H1 (cell line): ENCODE measurements around the gene BBS7. TPM values are rescaled to one million over a fixed set of nuclear protein-coding genes. Genes with fewer than 3 reads are reported as not detected.

Experiments
- CTCF ChIA-PET: fragments of 300-600 bp; sonication (Branson Sonifier 250); formaldehyde crosslinking; loops from one replicate; lab custom pipeline; 2021; ENCODE audit not compliant: partially characterized antibody; lab: Charles Lee
- POLR2A ChIA-PET: fragments of 300-600 bp; sonication (Branson Sonifier 250); formaldehyde crosslinking; loops from one replicate; lab custom pipeline; 2021; ENCODE audit warnings: inconsistent platforms; ENCODE audit not compliant: partially characterized antibody; lab: Charles Lee
- DNase-seq, 2 experiments: peaks; one replicate each; pipeline versions ENCODE4 v3.0.0 to v3.0.0-alpha.2; 2010 to 2022; ENCODE audit warnings: low spot score in 2 of 2, low read depth in 1 of 2, mixed read lengths in 1 of 2
- FAIRE-seq: peaks from 2 replicates; lab custom pipeline; 2011; peaks lifted over from hg19 to GRCh38; lab: Jason Lieb, UNC
- H2AFZ ChIP-seq: 2 replicates; pipeline ENCODE4 v1.8.1; 2012; ENCODE audit warnings: low read length, inconsistent platforms
- H2AK5ac ChIP-seq: 2 replicates; pipeline ENCODE4 v1.6.1; 2013; ENCODE audit warnings: low read depth, low read length
- H2BK120ac ChIP-seq: replicated peaks from 2 replicates; pipeline ENCODE3; 2013; ENCODE audit warnings: low read depth, low read length, inconsistent platforms
- H2BK12ac ChIP-seq: 2 replicates; pipeline ENCODE4 v1.6.1; 2013; ENCODE audit warnings: low read depth, low read length
- H2BK15ac ChIP-seq: 2 replicates; pipeline ENCODE4 v1.6.1; 2013; ENCODE audit warnings: low read length
- H2BK20ac ChIP-seq: 2 replicates; pipeline ENCODE4 v1.6.1; 2013; ENCODE audit warnings: low read length
- H2BK5ac ChIP-seq: 2 replicates; pipeline ENCODE4 v1.6.1; 2013; ENCODE audit warnings: low read depth, low read length
- H3K14ac ChIP-seq: 2 replicates; pipeline ENCODE4 v1.6.1; 2013; ENCODE audit warnings: inconsistent platforms; ENCODE audit not compliant: insufficient read length
- H3K18ac ChIP-seq: 2 replicates; pipeline ENCODE4 v1.6.1; 2013; ENCODE audit warnings: low read length; ENCODE audit errors: extremely low read depth
- H3K23ac ChIP-seq: 2 replicates; pipeline ENCODE4 v1.6.1; 2013; ENCODE audit warnings: inconsistent platforms; ENCODE audit not compliant: insufficient read length
- H3K23me2 ChIP-seq: 2 replicates; pipeline ENCODE4 v1.6.1; 2013; ENCODE audit warnings: low read depth, low read length
- H3K27ac ChIP-seq: 2 replicates; pipeline ENCODE4 v1.6.1; 2011; ENCODE audit warnings: low read depth, low read length, inconsistent platforms
- H3K27me3 ChIP-seq, 4 experiments: replicated peaks in 1 of 4; 1 replicate in 1 of 4; 2 replicates in 3 of 4; pipeline versions ENCODE4 v1.6.1 to v1.8.1; 2011 to 2013; ENCODE audit warnings: low read length in 3 of 4, mild to moderate bottlenecking in 3 of 4, inconsistent platforms in 2 of 4, mixed read lengths in 2 of 4, moderate library complexity in 1 of 4; ENCODE audit not compliant: control insufficient read depth in 3 of 4, insufficient read depth in 3 of 4; ENCODE audit errors: extremely low read depth in 1 of 4
- H3K36me3 ChIP-seq, 4 experiments: 2 replicates each; pipeline versions ENCODE4 v1.6.1 to v1.8.1; 2011 to 2013; ENCODE audit warnings: mild to moderate bottlenecking in 4 of 4, low read length in 3 of 4, moderate library complexity in 2 of 4, control low read depth in 1 of 4, inconsistent platforms in 1 of 4; ENCODE audit not compliant: insufficient read depth in 4 of 4, control insufficient read depth in 2 of 4
- H3K4ac ChIP-seq: replicated peaks from 2 replicates; pipeline ENCODE3; 2013; ENCODE audit warnings: low read length, low read depth, mixed read lengths, inconsistent platforms; ENCODE audit not compliant: insufficient read length
- H3K4me1 ChIP-seq, 4 experiments: replicated peaks in 1 of 4; 1 replicate in 1 of 4; 2 replicates in 3 of 4; pipeline versions ENCODE4 v1.6.1 to v1.8.1; 2011 to 2013; ENCODE audit warnings: low read length in 3 of 4, inconsistent platforms in 2 of 4, mixed read lengths in 1 of 4; ENCODE audit not compliant: insufficient read depth in 4 of 4, control insufficient read depth in 3 of 4
- H3K4me2 ChIP-seq, 2 experiments: 2 replicates each; pipeline versions ENCODE4 v1.6.1 to v1.8.1; 2011 to 2013; ENCODE audit warnings: low read depth in 2 of 2, low read length in 2 of 2, control low read depth in 1 of 2, inconsistent platforms in 1 of 2, mild to moderate bottlenecking in 1 of 2; ENCODE audit not compliant: insufficient read depth in 1 of 2
- H3K4me3 ChIP-seq, 4 experiments: fragments of 200-600, 300-600 bp in 1 of 4; sonication (generic), shearing (Covaris generic), sonication (Bioruptor Twin) in 1 of 4; 2 replicates each; pipeline versions ENCODE4 v1.5.1 to v1.8.1; 2011 to 2016; ENCODE audit warnings: low read length in 4 of 4, low read depth in 3 of 4, control low read depth in 2 of 4, inconsistent platforms in 2 of 4, mild to moderate bottlenecking in 2 of 4, mixed read lengths in 1 of 4, moderate library complexity in 1 of 4; ENCODE audit not compliant: insufficient read depth in 2 of 4; ENCODE audit errors: extremely low read depth in 1 of 4
- H3K56ac ChIP-seq: replicated peaks from 2 replicates; pipeline ENCODE3; 2013; ENCODE audit warnings: low read depth, mild to moderate bottlenecking, mixed read lengths, low read length, inconsistent platforms; ENCODE audit not compliant: insufficient read length
- H3K79me1 ChIP-seq: 2 replicates; pipeline ENCODE4 v1.6.1; 2013; ENCODE audit warnings: low read depth, low read length, control low read depth
- H3K79me2 ChIP-seq, 2 experiments: 2 replicates each; pipeline versions ENCODE4 v1.6.1 to v1.8.1; 2012 to 2013; ENCODE audit warnings: low read length in 2 of 2, mild to moderate bottlenecking in 2 of 2, inconsistent platforms in 1 of 2; ENCODE audit not compliant: insufficient read depth in 2 of 2, control insufficient read depth in 1 of 2
- H3K9ac ChIP-seq, 4 experiments: replicated peaks in 1 of 4; 1 replicate in 1 of 4; 2 replicates in 3 of 4; pipeline versions ENCODE4 v1.6.1 to v1.8.1; 2011 to 2013; ENCODE audit warnings: low read depth in 3 of 4, low read length in 3 of 4, control low read depth in 2 of 4, mild to moderate bottlenecking in 2 of 4, moderate library complexity in 2 of 4, inconsistent platforms in 1 of 4; ENCODE audit errors: extremely low read depth in 1 of 4
- H3K9me3 ChIP-seq, 2 experiments: 2 replicates each; pipeline versions ENCODE4 v1.6.1 to v1.8.1; 2012 to 2013; ENCODE audit warnings: mild to moderate bottlenecking in 2 of 2, moderate library complexity in 2 of 2, control low read depth in 1 of 2, inconsistent platforms in 1 of 2, low read depth in 1 of 2, low read length in 1 of 2, mixed read lengths in 1 of 2; ENCODE audit not compliant: insufficient read depth in 2 of 2
- H4K20me1 ChIP-seq, 2 experiments: replicated peaks in 1 of 2; 2 replicates each; pipeline versions ENCODE3 to v1.8.1; 2011 to 2013; ENCODE audit warnings: inconsistent platforms in 2 of 2, low read length in 2 of 2, mild to moderate bottlenecking in 1 of 2; ENCODE audit not compliant: insufficient read depth in 2 of 2, control insufficient read depth in 1 of 2
- H4K5ac ChIP-seq: 2 replicates; pipeline ENCODE4 v1.6.1; 2013; ENCODE audit warnings: low read length, low read depth, mixed read lengths, inconsistent platforms; ENCODE audit not compliant: insufficient read length
- H4K8ac ChIP-seq: 2 replicates; pipeline ENCODE4 v1.8.0; 2013; ENCODE audit warnings: mild to moderate bottlenecking, moderate library complexity, low read length, inconsistent platforms; ENCODE audit not compliant: insufficient read depth; ENCODE audit errors: extremely low read depth
- H4K91ac ChIP-seq: replicated peaks from 2 replicates; pipeline ENCODE3; 2013; ENCODE audit warnings: low read length, mixed read lengths, inconsistent platforms; ENCODE audit not compliant: insufficient read length
- BCL11A ChIP-seq, 2 experiments: IDR thresholded peaks; one replicate each; pipeline ENCODE4 v1.6.1; 2011; ENCODE audit warnings: low read depth in 2 of 2, low read length in 2 of 2, mild to moderate bottlenecking in 2 of 2
- CBX8 ChIP-seq: fragments of 300-800, 300-1000 bp; sonication (generic); IDR thresholded peaks from 2 replicates; pipeline ENCODE4 v1.7.1; 2016; ENCODE audit warnings: low read depth, low read length, borderline replicate concordance
- CHD2 ChIP-seq: IDR thresholded peaks from 2 replicates; pipeline ENCODE4 v1.6.1; 2012; ENCODE audit warnings: low read length, improper control_type of control experiment
- EP300 ChIP-seq, 2 experiments: IDR thresholded peaks; 1 replicate in 1 of 2; 2 replicates in 1 of 2; pipeline ENCODE4 v1.6.1; 2011 to 2012; ENCODE audit warnings: low read depth in 2 of 2, low read length in 2 of 2, mild to moderate bottlenecking in 2 of 2, borderline replicate concordance in 1 of 2, inconsistent platforms in 1 of 2, moderate library complexity in 1 of 2
- EZH2 ChIP-seq: fragments of 200-600 bp; sonication (generic); IDR thresholded peaks from 2 replicates; pipeline ENCODE4 v1.7.1; 2012; ENCODE audit warnings: low read depth, mild to moderate bottlenecking, moderate library complexity, low read length, inconsistent platforms; ENCODE audit not compliant: severe bottlenecking
- JUN ChIP-seq: IDR thresholded peaks from 2 replicates; pipeline ENCODE4 v1.6.1; 2011; ENCODE audit warnings: low read depth, mild to moderate bottlenecking, improper control_type of control experiment, low read length
- KDM4A ChIP-seq: IDR thresholded peaks from one replicate; pipeline ENCODE4 v1.7.1; 2012; ENCODE audit warnings: low read depth, mild to moderate bottlenecking, moderate library complexity, low read length, inconsistent platforms; ENCODE audit not compliant: severe bottlenecking
- MAX ChIP-seq: IDR thresholded peaks from 2 replicates; pipeline ENCODE4 v1.6.1; 2012; ENCODE audit warnings: inconsistent platforms
- RAD21 ChIP-seq, 2 experiments: IDR thresholded peaks in 1 of 2; conservative IDR thresholded peaks in 1 of 2; 2 replicates each; pipeline ENCODE4 v1.6.1; 2011; ENCODE audit warnings: low read depth in 2 of 2, low read length in 2 of 2, improper control_type of control experiment in 1 of 2, inconsistent platforms in 1 of 2, mild to moderate bottlenecking in 1 of 2, moderate library complexity in 1 of 2
- SIRT6 ChIP-seq: IDR thresholded peaks from one replicate; pipeline ENCODE4 v1.7.1; 2012; ENCODE audit warnings: low read length, inconsistent platforms
- SP1 ChIP-seq: IDR thresholded peaks from 2 replicates; pipeline ENCODE4 v1.6.1; 2011; ENCODE audit warnings: low read depth, low read length
- SP2 ChIP-seq: IDR thresholded peaks from 2 replicates; pipeline ENCODE4 v1.6.1; 2012; ENCODE audit warnings: mild to moderate bottlenecking, low read length, inconsistent platforms
- YY1 ChIP-seq: IDR thresholded peaks from 2 replicates; pipeline ENCODE4 v1.6.1; 2011; ENCODE audit warnings: low read depth, mild to moderate bottlenecking, low read length
- ZNF274 ChIP-seq: IDR thresholded peaks from 2 replicates; pipeline ENCODE4 v1.7.0; 2012; ENCODE audit warnings: low read length, borderline replicate concordance; ENCODE audit errors: extremely low read depth
- WGBS, 2 experiments: shearing (Covaris generic) in 1 of 2; methylation state at CpG; one replicate each; pipeline versions ENCODE4 v1.1.6 to v1.1.7; 2013 to 2015; ENCODE audit warnings: low lambda C conversion rate in 2 of 2, mixed read lengths in 2 of 2, inconsistent platforms in 1 of 2, low coverage in 1 of 2, missing lambda C conversion rate in 1 of 2; ENCODE audit not compliant: insufficient replicate concordance in 2 of 2, insufficient coverage in 1 of 2, insufficient read length in 1 of 2; ENCODE audit errors: extremely low coverage in 1 of 2, missing lambda C conversion rate in 1 of 2; 5-methylcytosine and 5-hydroxymethylcytosine counted together
- polyA plus RNA-seq, 7 experiments: library from polyadenylated mRNA; depleted of rRNA in 3 of 7; stranded (reverse) in 5 of 7; unstranded in 2 of 7; fragments of >200 nt in 5 of 7; fragments of 200-250 nt in 2 of 7; gene quantifications; 1 replicate in 5 of 7; 2 replicates in 1 of 7; 4 replicates in 1 of 7; pipeline versions ENCODE4 v1.2.1 to v1.2.3, GENCODE V29; 2011 to 2013; ENCODE audit warnings: missing spikeins in 2 of 7, mixed read lengths in 2 of 7
- total RNA-seq: library from RNA; stranded (reverse); fragmentation: NEBNext Ultra II Directional; extraction: Animal tissue kit (Norgen Biotek cat#: 25700); gene quantifications from 2 replicates; pipeline ENCODE4 v1.2.1, GENCODE V29; 2021

Gene BBS7
- total and polyA plus RNA-seq, 2 of the 8 experiments (the other 6 are each of a cell fraction or from before 2014, with no cell fraction given): 16.6 to 21.5 TPM

GRCh38 chr4:121885115-121885514 lies 14.8 kb upstream of the BBS7 start:
- H2BK5ac ChIP-seq: no peak overlapping the region
- H3K23ac ChIP-seq: no peak overlapping the region
- no peak overlapping the region for H3K18ac ChIP-seq
- ChIA-PET POLR2A (no interaction called here), CTCF (interaction anchor here (1.1 to 3.0 kb wide), 3 partner anchors 16 to 832 kb away, joined by 3 to 13 read pairs (median 3); no protein-coding TSS in a partner anchor)
- no peaks in the 10 kb centered on the region for H3K9me3 ChIP-seq
- no peak for DNase-seq
- no peaks in the 10 kb centered on the region for H3K4me1 ChIP-seq
- no peak overlapping the region for H2BK15ac ChIP-seq
- H2BK12ac ChIP-seq: no peak overlapping the region
- no peak overlapping the region for H2AFZ ChIP-seq
- H4K5ac ChIP-seq: no peak overlapping the region
- H4K91ac ChIP-seq: no peak overlapping the region
- H3K4me3 ChIP-seq: no peak overlapping the region
- H3K79me2 ChIP-seq: no peaks in the 10 kb centered on the region
- H2AK5ac ChIP-seq: no peak overlapping the region
- no peak for FAIRE-seq
- H4K8ac ChIP-seq: no peak overlapping the region
- H3K9ac ChIP-seq: peak overlapping the region in 1 of 4 experiments; percentile 34; a peak in 1 of 7 replicates
- no peak overlapping the region for H3K27ac ChIP-seq
- H3K27me3 ChIP-seq: no peaks in the 10 kb centered on the region
- H4K20me1 ChIP-seq: no peaks in the 10 kb centered on the region
- no peak overlapping the region for H3K14ac ChIP-seq
- WGBS, 2 experiments: 89% methylated on average over 2 of the region's 2 CpGs; no CpG with 5 or more reads in 1 of the 2 experiments
- no peaks in the 10 kb centered on the region for H3K23me2 ChIP-seq
- no peak overlapping the region for H3K4me2 ChIP-seq
- no peak overlapping the region for H2BK120ac ChIP-seq
- H3K56ac ChIP-seq: no peak overlapping the region
- no peak overlapping the region for H3K4ac ChIP-seq
- no peaks in the 10 kb centered on the region for H3K79me1 ChIP-seq
- H2BK20ac ChIP-seq: no peak overlapping the region
- H3K36me3 ChIP-seq: no peaks in the 10 kb centered on the region
- TF ChIP-seq CBX8 (no peak), RAD21 (IDR thresholded peaks at IDR 0.05 in 1 of 2, conservative IDR thresholded peaks at IDR 0.05 in 1 of 2; ENCODE audit: low read depth in 2 of 2, low read length in 2 of 2) (no peak), YY1 (no peak), SIRT6 (no peak), SP2 (no peak), KDM4A (no peak), EZH2 (no peak), SP1 (no peak), CHD2 (no peak), ZNF274 (no peak), MAX (no peak), EP300 (IDR thresholded peaks at IDR 0.05; ENCODE audit: borderline replicate concordance in 1 of 2, low read depth in 2 of 2, low read length in 2 of 2) (no peak), BCL11A (IDR thresholded peaks at IDR 0.05; ENCODE audit: low read depth in 2 of 2, low read length in 2 of 2) (no peak), JUN (no peak)
